ENCODE results near the gene PM20D1. TPM values are rescaled to one million over a fixed set of nuclear protein-coding genes. Genes with fewer than 3 reads are reported as not detected.

The PM20D1 gene
- total RNA-seq, 1 donor from 2014 or later = not detected

GRCh38 chr1:205791568-205792180 lies 58.3 kb downstream of the PM20D1 start:
- Histone ChIP-seq H3K36me3 (ENCODE audit: insufficient read depth, low read length) (peaks cover 7% of the 10 kb centered on the region), H3K79me2 (ENCODE audit: insufficient read depth, low read length) (no peaks in the 10 kb centered on the region), H3K27ac (ENCODE audit: low read depth, low read length) (no peak overlapping the region), H2AFZ (ENCODE audit: low read depth, low read length) (no peak overlapping the region), H3K4me1 (ENCODE audit: insufficient read depth, low read length) (no peaks in the 10 kb centered on the region), H3K9ac (ENCODE audit: low read length) (no peak overlapping the region), H4K20me1 (ENCODE audit: insufficient read depth, low read length) (no peaks in the 10 kb centered on the region), H3K4me2 (ENCODE audit: low read length) (no peak overlapping the region), H3K4me3 (ENCODE audit: insufficient read depth, low read depth, low read length) (no peak overlapping the region), H3K27me3 (ENCODE audit: insufficient read depth, low read length) (no peaks in the 10 kb centered on the region), H3K9me3 (ENCODE audit: insufficient read depth, low read depth, low read length) (no peaks in the 10 kb centered on the region)
- DNase-seq (ENCODE audit: low read depth) = no peak
- Mint-ChIP-seq H3K27me3 (ENCODE audit: low read depth, unreplicated experiment) (no peaks in the 10 kb centered on the region), H3K9me3 (ENCODE audit: unreplicated experiment) (no peaks in the 10 kb centered on the region), H3K36me3 (ENCODE audit: low read depth, unreplicated experiment) (peaks cover 14% of the 10 kb centered on the region), H3K4me3 (ENCODE audit: unreplicated experiment) (no peak overlapping the region), H3K4me1 (ENCODE audit: low read depth, unreplicated experiment) (no peaks in the 10 kb centered on the region), H3K27ac (ENCODE audit: unreplicated experiment) (no peak overlapping the region)
- no peak for TF ChIP-seq EZH2 (IDR thresholded peaks at IDR 0.05; ENCODE audit: insufficient read depth, low read length)
- TF ChIP-seq, protein P1, sequence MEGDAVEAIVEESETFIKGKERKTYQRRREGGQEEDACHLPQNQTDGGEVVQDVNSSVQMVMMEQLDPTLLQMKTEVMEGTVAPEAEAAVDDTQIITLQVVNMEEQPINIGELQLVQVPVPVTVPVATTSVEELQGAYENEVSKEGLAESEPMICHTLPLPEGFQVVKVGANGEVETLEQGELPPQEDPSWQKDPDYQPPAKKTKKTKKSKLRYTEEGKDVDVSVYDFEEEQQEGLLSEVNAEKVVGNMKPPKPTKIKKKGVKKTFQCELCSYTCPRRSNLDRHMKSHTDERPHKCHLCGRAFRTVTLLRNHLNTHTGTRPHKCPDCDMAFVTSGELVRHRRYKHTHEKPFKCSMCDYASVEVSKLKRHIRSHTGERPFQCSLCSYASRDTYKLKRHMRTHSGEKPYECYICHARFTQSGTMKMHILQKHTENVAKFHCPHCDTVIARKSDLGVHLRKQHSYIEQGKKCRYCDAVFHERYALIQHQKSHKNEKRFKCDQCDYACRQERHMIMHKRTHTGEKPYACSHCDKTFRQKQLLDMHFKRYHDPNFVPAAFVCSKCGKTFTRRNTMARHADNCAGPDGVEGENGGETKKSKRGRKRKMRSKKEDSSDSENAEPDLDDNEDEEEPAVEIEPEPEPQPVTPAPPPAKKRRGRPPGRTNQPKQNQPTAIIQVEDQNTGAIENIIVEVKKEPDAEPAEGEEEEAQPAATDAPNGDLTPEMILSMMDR (IDR thresholded peaks at IDR 0.05; ENCODE audit: insufficient read depth, low read depth, low read length) = peak; percentile 84
- no peak for FAIRE-seq

DNA sequence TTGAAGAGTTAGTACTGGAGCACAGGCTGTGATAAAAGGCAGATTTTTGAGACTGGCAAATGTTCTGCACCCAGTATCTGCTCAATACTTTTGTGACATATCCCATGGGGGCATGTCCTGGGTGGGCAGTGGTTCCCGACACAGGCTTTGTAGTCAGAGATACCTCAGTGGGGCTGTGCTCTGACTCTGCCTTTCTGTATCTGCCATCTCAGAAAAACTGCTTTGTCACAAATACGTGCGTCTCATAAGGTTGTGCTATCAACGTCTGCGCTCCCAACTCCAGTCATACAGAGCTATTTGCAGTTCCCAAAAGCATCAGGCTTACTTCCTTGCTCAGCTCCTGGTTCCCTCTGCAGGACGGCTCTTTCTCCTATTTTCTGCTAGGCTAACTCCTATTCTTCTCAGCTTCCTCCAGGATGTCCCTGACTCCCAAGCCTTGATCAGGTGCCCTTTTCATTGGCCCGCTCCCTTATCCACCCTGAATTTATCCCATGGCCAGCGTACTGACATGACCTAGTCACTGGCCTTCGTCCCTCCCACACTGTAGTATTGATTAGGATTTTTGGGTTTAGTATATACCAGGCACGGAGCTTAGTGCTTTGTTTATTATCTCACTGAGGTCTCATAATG lies 62.5 kb downstream of the PM20D1 start:
- no peak overlapping the region for H2AFZ ChIP-seq (ENCODE audit: low read depth, low read length)
- H3K9me3 ChIP-seq (ENCODE audit: insufficient read depth, low read depth, low read length) = no peaks in the 10 kb centered on the region
- DNase-seq (ENCODE audit: low read depth) (no peak), FAIRE-seq (no peak)
- H3K36me3 ChIP-seq (ENCODE audit: insufficient read depth, low read length) = peaks cover 2% of the 10 kb centered on the region
- peak overlapping the region; percentile 81 for H3K27ac Mint-ChIP-seq (ENCODE audit: unreplicated experiment)
- TF ChIP-seq, protein P1 (IDR thresholded peaks at IDR 0.05; ENCODE audit: insufficient read depth, low read depth, low read length) = no peak
- no peak for TF ChIP-seq EZH2 (IDR thresholded peaks at IDR 0.05; ENCODE audit: insufficient read depth, low read length)
- no peaks in the 10 kb centered on the region for H4K20me1 ChIP-seq (ENCODE audit: insufficient read depth, low read length)
- H3K4me3 ChIP-seq (ENCODE audit: insufficient read depth, low read depth, low read length) = no peak overlapping the region
- H3K27ac ChIP-seq (ENCODE audit: low read depth, low read length) = no peak overlapping the region
- H3K79me2 ChIP-seq (ENCODE audit: insufficient read depth, low read length) = no peaks in the 10 kb centered on the region
- H3K4me1 ChIP-seq (ENCODE audit: insufficient read depth, low read length) = peaks cover 5% of the 10 kb centered on the region
- H3K4me3 Mint-ChIP-seq (ENCODE audit: unreplicated experiment) = no peak overlapping the region
- H3K9ac ChIP-seq (ENCODE audit: low read length) = no peak overlapping the region
- H3K27me3 ChIP-seq (ENCODE audit: insufficient read depth, low read length) = no peaks in the 10 kb centered on the region
- no peaks in the 10 kb centered on the region for H3K4me1 Mint-ChIP-seq (ENCODE audit: low read depth, unreplicated experiment)
- no peak overlapping the region for H3K4me2 ChIP-seq (ENCODE audit: low read length)
- H3K27me3 Mint-ChIP-seq (ENCODE audit: low read depth, unreplicated experiment) = peaks cover 4% of the 10 kb centered on the region
- no peaks in the 10 kb centered on the region for H3K36me3 Mint-ChIP-seq (ENCODE audit: low read depth, unreplicated experiment)
- no peaks in the 10 kb centered on the region for H3K9me3 Mint-ChIP-seq (ENCODE audit: unreplicated experiment)

- no peak overlapping the region for H3K27ac Mint-ChIP-seq (ENCODE audit: unreplicated experiment)
- Histone ChIP-seq H4K20me1 (ENCODE audit: insufficient read depth, low read length) (no peaks in the 10 kb centered on the region), H3K36me3 (ENCODE audit: insufficient read depth, low read length) (peaks cover 2% of the 10 kb centered on the region), H3K4me1 (ENCODE audit: insufficient read depth, low read length) (peaks cover 5% of the 10 kb centered on the region), H3K4me2 (ENCODE audit: low read length) (no peak overlapping the region), H3K79me2 (ENCODE audit: insufficient read depth, low read length) (no peaks in the 10 kb centered on the region), H3K27ac (ENCODE audit: low read depth, low read length) (no peak overlapping the region), H3K27me3 (ENCODE audit: insufficient read depth, low read length) (no peaks in the 10 kb centered on the region), H3K4me3 (ENCODE audit: insufficient read depth, low read depth, low read length) (no peak overlapping the region), H3K9me3 (ENCODE audit: insufficient read depth, low read depth, low read length) (no peaks in the 10 kb centered on the region), H3K9ac (ENCODE audit: low read length) (no peak overlapping the region), H2AFZ (ENCODE audit: low read depth, low read length) (no peak overlapping the region)
- DNase-seq (ENCODE audit: low read depth) = no peak
- H3K27me3 Mint-ChIP-seq (ENCODE audit: low read depth, unreplicated experiment) = peaks cover 4% of the 10 kb centered on the region
- no peaks in the 10 kb centered on the region for H3K9me3 Mint-ChIP-seq (ENCODE audit: unreplicated experiment)
- H3K4me3 Mint-ChIP-seq (ENCODE audit: unreplicated experiment) = no peak overlapping the region
- no peak for FAIRE-seq
- H3K36me3 Mint-ChIP-seq (ENCODE audit: low read depth, unreplicated experiment) = no peaks in the 10 kb centered on the region
- no peaks in the 10 kb centered on the region for H3K4me1 Mint-ChIP-seq (ENCODE audit: low read depth, unreplicated experiment)
- TF ChIP-seq, protein P1 (IDR thresholded peaks at IDR 0.05; ENCODE audit: insufficient read depth, low read depth, low read length) = no peak
- TF ChIP-seq EZH2 (IDR thresholded peaks at IDR 0.05; ENCODE audit: insufficient read depth, low read length) = no peak
These were observed 63.3 kb downstream of the PM20D1 start for GRCh38 chr1:205786601-205787000.
